Measurements from ENCODE around the gene GRIPAP1.

The GRIPAP1 gene

GRCh38 chrX:48974033-48974432 is 28.0 kb downstream of the GRIPAP1 start:
- in situ Hi-C loops (cut with HindIII; ENCODE audit: low sequenced_read_pairs) = no loop called here
- H3K4me3 ChIP-seq (ENCODE audit: low read depth, low read length) = no peak overlapping the region
- no peak for TF ChIP-seq CTCF (IDR thresholded peaks at IDR 0.05; ENCODE audit: low read depth, low read length, missing control alignments)
- no peak for DNase-seq (ENCODE audit: low read depth)

GRCh38 chrX:48972220-48973164 is 29.6 kb downstream of the GRIPAP1 start:
- H3K4me3 ChIP-seq (ENCODE audit: low read depth, low read length) = peak overlapping the region; percentile 37
- TF ChIP-seq CTCF (IDR thresholded peaks at IDR 0.05; ENCODE audit: low read depth, low read length, missing control alignments) = peak; percentile 62
- no peak for DNase-seq (ENCODE audit: low read depth)
- in situ Hi-C loops (cut with HindIII; ENCODE audit: low sequenced_read_pairs) = no loop called here

- in situ Hi-C loops (cut with HindIII; ENCODE audit: low sequenced_read_pairs) = no loop called here
- no peak for DNase-seq (ENCODE audit: low read depth)
These were observed 30.5 kb downstream of the GRIPAP1 start, which contains the start of gene KCND1 for GRCh38 chrX:48971249-48972219. Gene KCND1, minus strand, starts transcription at chrX:48971844. Its CDS starts 1,573 bp downstream, at chrX:48970271.

GRCh38 chrX:48969471-48969870 is 32.6 kb downstream of the GRIPAP1 start:
- no peak for TF ChIP-seq CTCF (IDR thresholded peaks at IDR 0.05; ENCODE audit: low read depth, low read length, missing control alignments)
- H3K4me3 ChIP-seq (ENCODE audit: low read depth, low read length) = no peak overlapping the region
- in situ Hi-C loops (cut with HindIII; ENCODE audit: low sequenced_read_pairs) = no loop called here
- no peak for DNase-seq (ENCODE audit: low read depth)

More at GRCh38 chrX:48971249-48972219, 30.5 kb downstream of the GRIPAP1 start, which contains the start of gene KCND1:
- no peak for TF ChIP-seq CTCF (IDR thresholded peaks at IDR 0.05; ENCODE audit: low read depth, low read length, missing control alignments)
- H3K4me3 ChIP-seq (ENCODE audit: low read depth, low read length) = peak within 1 kb of the TSS; percentile 37

- no peak for DNase-seq (ENCODE audit: low read depth)
- in situ Hi-C loops (cut with HindIII; ENCODE audit: low sequenced_read_pairs) = no loop called here
- no peak overlapping the region for H3K4me3 ChIP-seq (ENCODE audit: low read depth, low read length)
- no peak for TF ChIP-seq CTCF (IDR thresholded peaks at IDR 0.05; ENCODE audit: low read depth, low read length, missing control alignments)
These were observed 33.7 kb downstream of the GRIPAP1 start for GRCh38 chrX:48968377-48968776.
